HEK293T (cell line): Measurements from ENCODE around the gene TMEM242.

Source experiments
- BHLHE40 ChIP-seq: fragments of 450-650 bp; IDR thresholded peaks from 2 replicates; pipeline ENCODE4 v1.6.1; 2016; ENCODE audit warnings: mild to moderate bottlenecking, moderate library complexity, borderline replicate concordance
- FOXM1 ChIP-seq: fragments of 450-650 bp; IDR thresholded peaks from 2 replicates; pipeline ENCODE4 v1.6.1; 2017; ENCODE audit warnings: mild to moderate bottlenecking, borderline replicate concordance
- HDGF ChIP-seq: fragments of 450-650 bp; IDR thresholded peaks from 2 replicates; pipeline ENCODE4 v1.6.1; 2017; ENCODE audit warnings: antibody characterized with exemption, borderline replicate concordance
- SUZ12 ChIP-seq: fragments of 450-650 bp; IDR thresholded peaks from 2 replicates; pipeline ENCODE4 v1.6.1; 2016; ENCODE audit warnings: mild to moderate bottlenecking
- TARDBP ChIP-seq: fragments of 450-650 bp; IDR thresholded peaks from 2 replicates; pipeline ENCODE4 v1.6.1; 2016
- TF ChIP-seq, protein P1 (sequence below): fragments of 450-650 bp; IDR thresholded peaks from 2 replicates; pipeline ENCODE4 v1.6.1; 2016

GRCh38 chr6:157292202-157292601, 31.1 kb downstream of the TMEM242 start:
- TF ChIP-seq TARDBP: no peak
- TF ChIP-seq BHLHE40: no peak
- TF ChIP-seq, protein P1, sequence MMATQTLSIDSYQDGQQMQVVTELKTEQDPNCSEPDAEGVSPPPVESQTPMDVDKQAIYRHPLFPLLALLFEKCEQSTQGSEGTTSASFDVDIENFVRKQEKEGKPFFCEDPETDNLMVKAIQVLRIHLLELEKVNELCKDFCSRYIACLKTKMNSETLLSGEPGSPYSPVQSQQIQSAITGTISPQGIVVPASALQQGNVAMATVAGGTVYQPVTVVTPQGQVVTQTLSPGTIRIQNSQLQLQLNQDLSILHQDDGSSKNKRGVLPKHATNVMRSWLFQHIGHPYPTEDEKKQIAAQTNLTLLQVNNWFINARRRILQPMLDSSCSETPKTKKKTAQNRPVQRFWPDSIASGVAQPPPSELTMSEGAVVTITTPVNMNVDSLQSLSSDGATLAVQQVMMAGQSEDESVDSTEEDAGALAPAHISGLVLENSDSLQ: no peak
- TF ChIP-seq FOXM1: no peak
- TF ChIP-seq SUZ12: no peak
- TF ChIP-seq HDGF: no peak
